Colonic mucosa (tissue), 4 donors: ENCODE data around the gene SRCAP. TPM values are rescaled to one million over a fixed set of nuclear protein-coding genes. Genes with fewer than 3 reads are reported as not detected.

Source experiments
- DNase-seq: peaks from one replicate; pipeline ENCODE4 v3.0.0-alpha.2; 2020
- H3K27ac ChIP-seq: fragments of 200-600 bp; one replicate; pipeline ENCODE4 v1.8.0; 2021
- H3K27me3 ChIP-seq: fragments of 200-600 bp; one replicate; pipeline ENCODE4 v1.8.0; 2021
- H3K36me3 ChIP-seq: fragments of 200-600 bp; one replicate; pipeline ENCODE4 v1.8.0; 2021
- H3K4me1 ChIP-seq: fragments of 200-600 bp; one replicate; pipeline ENCODE4 v1.8.0; 2021; ENCODE audit warnings: mild to moderate bottlenecking
- H3K4me3 ChIP-seq: fragments of 200-600 bp; one replicate; pipeline ENCODE4 v1.8.0; 2021
- H3K9ac ChIP-seq, 2 donors: one replicate each; pipeline ENCODE4 v1.7.0; 2013; ENCODE audit warnings: control low read depth in 2 of 2, low read depth in 2 of 2, low read length in 2 of 2
- H3K9me3 ChIP-seq: fragments of 200-600 bp; one replicate; pipeline ENCODE4 v1.8.0; 2021
- intact Hi-C: fragments of 100-400 bp; cut with DNase I; formaldehyde crosslinking; loops from one replicate; pipeline ENCODE4 v1.14.1; 2022
- total RNA-seq, 2 donors: library from RNA; stranded (reverse); fragmentation: NEBNext Ultra II Directional in 1 of 2; extraction: Animal tissue kit (Norgen Biotek cat#: 25700) in 1 of 2; gene quantifications; one replicate each; pipeline ENCODE4 v1.2.1, GENCODE V29; 2021
- TF ChIP-seq, protein P1 (sequence below): fragments of 200-600 bp; IDR thresholded peaks from one replicate; pipeline ENCODE4 v1.8.0; 2022; ENCODE audit warnings: antibody characterized with exemption, mild to moderate bottlenecking
- donor health status: healthy.
- donor health status: DM: no; HTN: no; CAD: no.
- donor health status: DM: no; HTN: no; CAD: no.

SRCAP gene
- total RNA-seq, 2 donors from 2014 or later: 44.0 to 79.3 TPM

DNA sequence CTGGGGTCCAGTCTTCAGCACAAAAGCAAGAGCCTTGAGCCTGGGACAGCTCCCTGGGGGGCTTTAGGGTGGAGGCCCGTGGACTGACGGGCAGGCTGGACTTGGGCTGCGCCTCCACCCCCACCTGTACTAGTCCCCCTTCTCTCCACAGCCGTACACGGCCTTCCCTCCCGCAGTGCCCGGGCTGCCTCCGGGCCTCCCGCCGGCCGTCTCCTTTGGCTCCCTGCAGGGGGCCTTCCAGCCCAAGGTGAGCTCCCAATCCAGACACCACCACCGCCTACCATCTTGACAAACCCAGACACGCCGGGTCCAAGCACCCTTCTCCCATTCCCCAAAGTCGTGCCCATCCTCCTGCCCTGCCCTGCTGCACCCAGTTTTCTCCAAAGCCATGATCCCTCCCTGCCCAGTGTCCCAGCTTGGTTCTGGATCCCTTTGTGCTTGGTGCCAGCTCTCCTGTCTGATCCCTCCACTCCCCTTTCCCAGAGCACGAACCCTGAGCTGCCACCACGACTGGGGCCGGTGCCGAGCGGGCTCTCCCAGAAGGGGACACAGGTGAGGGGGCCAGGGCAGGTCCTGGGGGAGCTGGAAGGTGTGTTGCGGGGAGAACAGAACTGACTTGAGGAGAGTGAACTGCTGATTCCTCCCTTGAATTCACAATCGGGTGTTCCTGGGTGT is 33.7 kb upstream of the SRCAP start:
- Histone ChIP-seq H3K27ac (no peak overlapping the region), H3K27me3 (no peaks in the 10 kb centered on the region), H3K36me3 (peaks cover 53% of the 10 kb centered on the region), H3K4me3 (no peak overlapping the region), H3K9me3 (no peaks in the 10 kb centered on the region), H3K9ac (no peak overlapping the region), H3K4me1 (peaks cover 5% of the 10 kb centered on the region)
- no peak for DNase-seq
- TF ChIP-seq, protein P1, sequence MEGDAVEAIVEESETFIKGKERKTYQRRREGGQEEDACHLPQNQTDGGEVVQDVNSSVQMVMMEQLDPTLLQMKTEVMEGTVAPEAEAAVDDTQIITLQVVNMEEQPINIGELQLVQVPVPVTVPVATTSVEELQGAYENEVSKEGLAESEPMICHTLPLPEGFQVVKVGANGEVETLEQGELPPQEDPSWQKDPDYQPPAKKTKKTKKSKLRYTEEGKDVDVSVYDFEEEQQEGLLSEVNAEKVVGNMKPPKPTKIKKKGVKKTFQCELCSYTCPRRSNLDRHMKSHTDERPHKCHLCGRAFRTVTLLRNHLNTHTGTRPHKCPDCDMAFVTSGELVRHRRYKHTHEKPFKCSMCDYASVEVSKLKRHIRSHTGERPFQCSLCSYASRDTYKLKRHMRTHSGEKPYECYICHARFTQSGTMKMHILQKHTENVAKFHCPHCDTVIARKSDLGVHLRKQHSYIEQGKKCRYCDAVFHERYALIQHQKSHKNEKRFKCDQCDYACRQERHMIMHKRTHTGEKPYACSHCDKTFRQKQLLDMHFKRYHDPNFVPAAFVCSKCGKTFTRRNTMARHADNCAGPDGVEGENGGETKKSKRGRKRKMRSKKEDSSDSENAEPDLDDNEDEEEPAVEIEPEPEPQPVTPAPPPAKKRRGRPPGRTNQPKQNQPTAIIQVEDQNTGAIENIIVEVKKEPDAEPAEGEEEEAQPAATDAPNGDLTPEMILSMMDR: no peak
- intact Hi-C loops: no loop called here

DNA sequence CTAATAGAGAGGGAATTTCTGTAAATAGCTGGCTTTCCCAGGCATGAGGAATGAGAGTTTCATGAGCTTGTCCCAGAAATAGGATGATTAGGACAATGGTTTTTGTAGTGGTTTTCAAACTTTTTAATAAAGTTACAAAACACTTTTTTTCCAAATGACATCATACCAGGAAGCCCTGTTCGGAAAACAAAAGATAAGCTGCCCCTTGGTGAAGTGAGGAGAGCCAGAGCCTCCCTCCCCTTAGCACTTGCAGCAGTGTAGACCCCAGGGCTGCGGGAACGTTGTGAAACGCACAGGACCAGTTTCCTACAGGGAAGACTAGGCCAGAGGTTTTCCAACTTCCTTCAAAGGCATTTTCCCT is 33.2 kb upstream of the SRCAP start:
- H3K4me1 ChIP-seq: peaks cover 5% of the 10 kb centered on the region
- no peak overlapping the region for H3K4me3 ChIP-seq
- intact Hi-C loops: no loop called here
- H3K27me3 ChIP-seq: no peaks in the 10 kb centered on the region
- no peak for DNase-seq
- H3K36me3 ChIP-seq: peaks cover 53% of the 10 kb centered on the region
- TF ChIP-seq, protein P1: no peak
- no peaks in the 10 kb centered on the region for H3K9me3 ChIP-seq
- no peak overlapping the region for H3K9ac ChIP-seq
- no peak overlapping the region for H3K27ac ChIP-seq

DNA sequence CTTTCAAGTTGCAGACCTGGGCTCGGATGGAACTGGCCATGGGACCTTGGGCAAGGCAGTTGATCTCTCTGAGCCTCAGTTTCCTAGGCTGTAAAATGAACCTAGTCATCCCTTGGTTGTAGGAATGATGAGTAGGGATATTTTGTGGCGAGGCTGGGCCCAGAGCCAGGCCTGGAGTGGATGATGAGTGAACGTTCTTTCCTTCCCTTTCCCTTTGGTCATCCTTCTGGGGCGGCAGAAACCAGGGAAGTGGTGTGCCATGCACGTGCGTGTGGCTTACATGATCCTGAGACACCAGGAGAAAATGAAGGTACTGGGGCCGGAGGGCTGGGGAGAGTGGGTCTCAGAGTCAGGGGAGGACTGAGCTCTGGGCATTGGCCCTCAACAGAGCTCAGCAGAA is 32.3 kb upstream of the SRCAP start:
- Histone ChIP-seq H3K9me3 (no peaks in the 10 kb centered on the region), H3K9ac (no peak overlapping the region), H3K4me1 (no peaks in the 10 kb centered on the region), H3K27me3 (no peaks in the 10 kb centered on the region), H3K36me3 (peaks cover 53% of the 10 kb centered on the region), H3K4me3 (no peak overlapping the region), H3K27ac (no peak overlapping the region)
- intact Hi-C loops: no loop called here
- DNase-seq: no peak
- TF ChIP-seq, protein P1: no peak

DNA sequence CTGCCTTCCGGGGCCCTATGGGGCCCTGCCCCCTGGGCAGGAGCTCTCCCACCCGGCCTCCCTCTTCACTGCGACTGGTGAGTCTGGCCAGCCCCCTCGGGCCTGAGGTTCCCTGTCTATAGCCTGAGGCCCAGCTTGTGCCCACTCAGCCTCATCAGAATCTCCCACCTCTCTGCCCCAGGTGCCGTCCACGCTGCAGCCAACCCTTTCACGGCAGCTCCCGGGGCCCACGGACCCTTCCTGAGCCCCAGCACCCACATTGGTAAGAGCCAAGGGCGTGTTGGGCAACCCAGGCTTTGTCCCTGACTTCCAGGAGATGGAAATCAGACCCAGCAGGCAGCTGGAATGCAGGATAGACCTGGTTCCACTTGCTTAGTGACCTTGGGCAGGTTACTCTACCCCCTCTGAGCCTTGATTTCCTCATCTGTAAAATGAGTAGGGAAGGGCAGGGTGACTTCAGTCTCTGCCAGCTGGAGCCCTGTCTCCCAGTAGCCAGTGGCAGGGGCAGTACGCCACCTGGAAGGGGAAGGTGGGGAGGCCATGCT is 31.5 kb upstream of the SRCAP start:
- no peak for DNase-seq
- TF ChIP-seq, protein P1: no peak
- Histone ChIP-seq H3K4me3 (no peak overlapping the region), H3K36me3 (peaks cover 49% of the 10 kb centered on the region), H3K9me3 (no peaks in the 10 kb centered on the region), H3K27ac (no peak overlapping the region), H3K27me3 (no peaks in the 10 kb centered on the region), H3K4me1 (no peaks in the 10 kb centered on the region), H3K9ac (no peak overlapping the region)
- intact Hi-C loops: no loop called here

DNA sequence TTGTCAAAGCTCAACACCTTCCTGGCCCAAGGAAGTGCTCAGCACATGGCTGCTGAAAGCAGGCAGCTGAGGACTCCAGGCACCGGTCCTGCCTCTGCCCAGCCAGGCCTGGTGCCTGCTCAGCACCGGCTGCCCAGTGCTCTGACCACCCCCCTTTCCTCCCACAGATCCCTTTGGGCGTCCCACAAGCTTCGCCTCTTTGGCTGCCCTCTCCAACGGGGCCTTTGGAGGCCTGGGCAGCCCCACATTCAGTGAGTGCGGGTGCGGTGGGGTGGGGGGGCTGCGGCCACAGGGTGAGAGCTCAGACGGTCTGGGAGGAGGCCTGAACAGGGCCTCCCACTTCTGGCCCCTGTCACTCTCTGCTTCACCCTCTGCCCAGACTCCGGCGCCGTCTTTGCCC is 30.6 kb upstream of the SRCAP start:
- TF ChIP-seq, protein P1: no peak
- Histone ChIP-seq H3K36me3 (peaks cover 40% of the 10 kb centered on the region), H3K27ac (no peak overlapping the region), H3K9ac (no peak overlapping the region), H3K27me3 (no peaks in the 10 kb centered on the region), H3K4me3 (no peak overlapping the region), H3K9me3 (no peaks in the 10 kb centered on the region), H3K4me1 (no peaks in the 10 kb centered on the region)
- DNase-seq: no peak
- intact Hi-C loops: no loop called here
